IgD-negative memory B cell (primary cell): ENCODE data around the gene EMX1. TPM values are rescaled to one million over a fixed set of nuclear protein-coding genes. Genes with fewer than 3 reads are reported as not detected.

Source experiments
- H3K27ac Mint-ChIP-seq, 3 donors: one replicate each; pipeline ENCODE4 v1.8.0; 2020 to 2022; ENCODE audit warnings: mild to moderate bottlenecking in 3 of 3, mixed read lengths in 3 of 3, moderate library complexity in 1 of 3
- H3K27me3 Mint-ChIP-seq: one replicate; pipeline ENCODE4 v1.8.0; 2021; ENCODE audit warnings: mixed read lengths
- H3K36me3 Mint-ChIP-seq: one replicate; pipeline ENCODE4 v1.8.0; 2020; ENCODE audit warnings: mild to moderate bottlenecking, mixed read lengths
- H3K4me1 Mint-ChIP-seq, 3 donors: one replicate each; pipeline ENCODE4 v1.8.0; 2020 to 2022; ENCODE audit warnings: mixed read lengths in 3 of 3, mild to moderate bottlenecking in 1 of 3
- H3K4me3 Mint-ChIP-seq, 4 donors: one replicate each; pipeline ENCODE4 v1.8.0; 2020 to 2022; ENCODE audit warnings: mild to moderate bottlenecking in 4 of 4, mixed read lengths in 4 of 4, moderate library complexity in 3 of 4
- H3K9me3 Mint-ChIP-seq, 3 donors: one replicate each; pipeline ENCODE4 v1.8.0; 2020 to 2021; ENCODE audit warnings: mixed read lengths in 3 of 3, mild to moderate bottlenecking in 1 of 3
- polyA plus RNA-seq: library from polyadenylated mRNA; unstranded; fragments of 300-500 nt; fragmentation: Illumina TruSeq; gene quantifications from one replicate; pipeline ENCODE4 v1.2.3, GENCODE V29; 2021

The EMX1 gene
- polyA plus RNA-seq, 1 donor from 2014 or later, result not detected

- no peaks in the 10 kb centered on the region for H3K36me3 Mint-ChIP-seq
- H3K27ac Mint-ChIP-seq, result no peak overlapping the region
- H3K4me3 Mint-ChIP-seq, result no peak overlapping the region
- H3K27me3 Mint-ChIP-seq, result peaks cover 40% of the 10 kb centered on the region
- H3K4me1 Mint-ChIP-seq, result peaks cover 0 to 4% (median 3%) of the 10 kb centered on the region in 3 donors
- H3K9me3 Mint-ChIP-seq, result no peaks in the 10 kb centered on the region
These were observed 9.0 kb downstream of the EMX1 start for GRCh38 chr2:72926368-72926767.

GRCh38 chr2:72926811-72927465, 9.6 kb downstream of the EMX1 start:
- Mint-ChIP-seq H3K36me3 (no peaks in the 10 kb centered on the region), H3K4me1 (peaks cover 0 to 4% (median 3%) of the 10 kb centered on the region in 3 donors), H3K4me3 (no peak overlapping the region), H3K9me3 (no peaks in the 10 kb centered on the region), H3K27ac (no peak overlapping the region), H3K27me3 (peaks cover 35% of the 10 kb centered on the region)

GRCh38 chr2:72927619-72928550, 10.6 kb downstream of the EMX1 start:
- Mint-ChIP-seq H3K36me3 (no peaks in the 10 kb centered on the region), H3K9me3 (no peaks in the 10 kb centered on the region), H3K27me3 (peaks cover 25% of the 10 kb centered on the region), H3K4me1 (peaks cover 0 to 4% (median 0%) of the 10 kb centered on the region in 3 donors), H3K4me3 (no peak overlapping the region), H3K27ac (no peak overlapping the region)

GRCh38 chr2:72929010-72929409, 11.7 kb downstream of the EMX1 start:
- no peaks in the 10 kb centered on the region for H3K4me1 Mint-ChIP-seq
- H3K27ac Mint-ChIP-seq, result no peak overlapping the region
- no peak overlapping the region for H3K4me3 Mint-ChIP-seq
- H3K9me3 Mint-ChIP-seq, result no peaks in the 10 kb centered on the region
- H3K27me3 Mint-ChIP-seq, result peaks cover 17% of the 10 kb centered on the region
- no peaks in the 10 kb centered on the region for H3K36me3 Mint-ChIP-seq

- Mint-ChIP-seq H3K27ac (no peak overlapping the region), H3K4me1 (no peaks in the 10 kb centered on the region), H3K4me3 (no peak overlapping the region), H3K36me3 (no peaks in the 10 kb centered on the region), H3K9me3 (no peaks in the 10 kb centered on the region), H3K27me3 (peaks cover 10% of the 10 kb centered on the region)
These were observed 14.1 kb downstream of the EMX1 start for GRCh38 chr2:72931280-72931910.

GRCh38 chr2:72932045-72932740, 14.9 kb downstream of the EMX1 start:
- Mint-ChIP-seq H3K27ac (no peak overlapping the region), H3K36me3 (no peaks in the 10 kb centered on the region), H3K9me3 (no peaks in the 10 kb centered on the region), H3K27me3 (peaks cover 10% of the 10 kb centered on the region), H3K4me3 (peak overlapping the region in 1 of 4 donors; percentile 39), H3K4me1 (no peaks in the 10 kb centered on the region)

GRCh38 chr2:72932805-72933204, 15.5 kb downstream of the EMX1 start:
- no peak overlapping the region for H3K27ac Mint-ChIP-seq
- H3K4me1 Mint-ChIP-seq, result no peaks in the 10 kb centered on the region
- H3K36me3 Mint-ChIP-seq, result no peaks in the 10 kb centered on the region
- no peaks in the 10 kb centered on the region for H3K9me3 Mint-ChIP-seq
- H3K27me3 Mint-ChIP-seq, result peaks cover 10% of the 10 kb centered on the region
- no peak overlapping the region for H3K4me3 Mint-ChIP-seq

GRCh38 chr2:72933207-72933606, 15.9 kb downstream of the EMX1 start:
- no peak overlapping the region for H3K27ac Mint-ChIP-seq
- no peaks in the 10 kb centered on the region for H3K36me3 Mint-ChIP-seq
- H3K27me3 Mint-ChIP-seq, result peaks cover 10% of the 10 kb centered on the region
- no peaks in the 10 kb centered on the region for H3K4me1 Mint-ChIP-seq
- H3K4me3 Mint-ChIP-seq, result no peak overlapping the region
- H3K9me3 Mint-ChIP-seq, result no peaks in the 10 kb centered on the region

GRCh38 chr2:72933646-72934151, 16.4 kb downstream of the EMX1 start:
- Mint-ChIP-seq H3K4me3 (no peak overlapping the region), H3K9me3 (no peaks in the 10 kb centered on the region), H3K27ac (no peak overlapping the region), H3K4me1 (no peaks in the 10 kb centered on the region), H3K36me3 (no peaks in the 10 kb centered on the region), H3K27me3 (peaks cover 10% of the 10 kb centered on the region)

- no peaks in the 10 kb centered on the region for H3K4me1 Mint-ChIP-seq
- no peaks in the 10 kb centered on the region for H3K36me3 Mint-ChIP-seq
- H3K27ac Mint-ChIP-seq, result peak overlapping the region in 1 of 3 donors; percentile 63
- peaks cover 10% of the 10 kb centered on the region for H3K27me3 Mint-ChIP-seq
- H3K4me3 Mint-ChIP-seq, result no peak overlapping the region
- H3K9me3 Mint-ChIP-seq, result no peaks in the 10 kb centered on the region
These were observed 17.6 kb downstream of the EMX1 start for GRCh38 chr2:72934683-72935610.

GRCh38 chr2:72935611-72935957, 18.3 kb downstream of the EMX1 start:
- H3K4me1 Mint-ChIP-seq, result no peaks in the 10 kb centered on the region
- H3K9me3 Mint-ChIP-seq, result no peaks in the 10 kb centered on the region
- peaks cover 10% of the 10 kb centered on the region for H3K27me3 Mint-ChIP-seq
- no peaks in the 10 kb centered on the region for H3K36me3 Mint-ChIP-seq
- H3K27ac Mint-ChIP-seq, result no peak overlapping the region
- no peak overlapping the region for H3K4me3 Mint-ChIP-seq

- Mint-ChIP-seq H3K4me1 (no peaks in the 10 kb centered on the region), H3K27me3 (peaks cover 8% of the 10 kb centered on the region), H3K36me3 (no peaks in the 10 kb centered on the region), H3K27ac (no peak overlapping the region), H3K4me3 (no peak overlapping the region), H3K9me3 (no peaks in the 10 kb centered on the region)
These were observed 19.5 kb downstream of the EMX1 start for GRCh38 chr2:72936660-72937355.

GRCh38 chr2:72937356-72937669, 20.0 kb downstream of the EMX1 start:
- H3K27ac Mint-ChIP-seq, result no peak overlapping the region
- no peaks in the 10 kb centered on the region for H3K36me3 Mint-ChIP-seq
- no peaks in the 10 kb centered on the region for H3K4me1 Mint-ChIP-seq
- peaks cover 8% of the 10 kb centered on the region for H3K27me3 Mint-ChIP-seq
- H3K9me3 Mint-ChIP-seq, result no peaks in the 10 kb centered on the region
- H3K4me3 Mint-ChIP-seq, result no peak overlapping the region

GRCh38 chr2:72938455-72938854, 21.1 kb downstream of the EMX1 start:
- Mint-ChIP-seq H3K9me3 (no peaks in the 10 kb centered on the region), H3K27ac (peak overlapping the region in 1 of 3 donors; percentile 92), H3K4me3 (no peak overlapping the region), H3K36me3 (no peaks in the 10 kb centered on the region), H3K27me3 (peaks cover 7% of the 10 kb centered on the region), H3K4me1 (no peaks in the 10 kb centered on the region)
